Left lobe of liver (tissue), 2 donors: Measurements from ENCODE around the gene THYN1. TPM values are rescaled to one million over a fixed set of nuclear protein-coding genes. Genes with fewer than 3 reads are reported as not detected.
A peak's percentile ranks its signal among the peaks of the same experiment; 100 is the strongest.

Experiments used
- ATAC-seq: fragments of 200-7000 bp; cut with Tn5 transposase; one replicate; pipeline ENCODE4 v1.9.1; 2020; ENCODE audit warnings: mild to moderate bottlenecking, moderate library complexity
- DNase-seq: peaks from one replicate; pipeline ENCODE4 v3.0.0-alpha.2; 2020; ENCODE audit warnings: low spot score
- total RNA-seq: library from RNA; stranded (reverse); gene quantifications from one replicate; pipeline ENCODE4 v1.2.1, GENCODE V29; 2021
- donor health status: DM: no; HTN: no; CAD: no; lungs with moderate emphysema.
- donor health status: DM: no; HTN: yes; CAD: no.

Gene THYN1
- total RNA-seq, 1 donor from 2014 or later = 21.1 TPM

DNA sequence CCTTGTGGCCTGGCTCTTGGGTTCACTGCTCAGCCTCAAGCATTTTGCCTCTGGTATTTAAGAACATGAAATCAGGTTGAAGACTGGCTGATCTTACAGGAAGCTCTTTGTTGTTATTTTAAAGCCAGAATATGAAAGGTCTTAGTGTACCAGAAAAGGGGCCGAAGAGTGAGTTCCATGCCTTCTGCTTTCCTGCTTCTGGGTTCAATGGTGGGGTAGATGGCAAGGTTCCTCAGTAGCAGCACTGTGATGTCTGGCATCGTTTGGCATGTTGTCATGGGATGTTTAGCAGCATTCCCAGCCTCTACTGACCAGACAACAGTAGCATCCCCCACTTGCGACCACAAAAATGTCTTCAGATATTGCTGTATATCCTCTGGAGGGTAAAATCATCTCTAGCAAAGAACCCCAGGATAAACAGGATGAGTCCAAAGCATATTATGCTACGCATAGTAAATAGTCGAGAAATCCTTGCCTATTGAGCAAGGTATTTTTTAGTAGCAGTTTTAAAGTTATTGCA is 26.3 kb downstream of the THYN1 start:
- ATAC-seq = no peak
- no peak for DNase-seq

- peak; percentile 92 for DNase-seq
- peak; percentile 75 for ATAC-seq
These were observed 28.2 kb downstream of the THYN1 start for GRCh38 chr11:134224710-134225664.

DNA sequence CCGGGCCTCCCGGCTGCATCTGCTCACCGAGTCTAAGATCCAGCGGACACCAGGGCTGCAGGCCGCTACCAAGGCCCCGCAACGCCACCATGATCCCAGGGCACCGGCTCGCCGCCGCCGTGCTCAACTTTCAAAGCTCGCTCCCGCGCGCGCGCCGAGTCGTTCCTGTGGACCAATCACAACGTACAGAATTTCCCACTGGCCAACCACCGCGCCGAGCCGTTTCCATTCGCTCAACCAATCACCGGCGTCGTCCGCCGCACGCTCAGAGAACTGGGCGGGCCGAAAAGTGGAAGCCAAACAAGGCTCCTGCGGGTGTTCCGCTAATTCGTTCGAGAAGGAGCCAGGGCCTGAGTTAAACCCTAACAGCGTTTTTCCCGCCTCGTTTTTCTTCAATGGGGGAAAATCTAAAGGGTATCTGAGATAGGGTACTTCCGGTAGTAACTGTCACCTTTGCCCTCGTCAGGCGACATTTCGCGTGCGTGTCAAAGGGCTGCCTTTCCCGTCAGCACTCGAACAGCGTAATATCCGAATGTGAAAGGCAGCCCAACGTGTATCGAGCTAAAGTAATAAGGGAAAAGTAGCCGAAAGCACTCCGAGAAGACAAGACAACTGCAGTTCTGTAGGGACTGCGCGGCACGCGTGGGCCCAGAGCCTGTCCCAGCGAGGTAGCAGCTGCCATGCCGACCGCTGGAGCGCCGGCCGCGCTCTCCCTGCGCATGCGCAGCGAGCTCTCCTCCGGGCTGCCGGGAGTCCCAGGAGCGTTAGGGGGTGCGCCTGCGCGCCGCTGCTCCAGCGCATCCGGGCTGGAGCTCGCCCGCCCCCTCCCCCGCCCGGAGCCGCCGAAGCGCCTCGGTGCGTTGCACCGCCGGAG is 29.1 kb downstream of the THYN1 start, which contains the start of the genes NCAPD3 and VPS26B:
NCAPD3 (minus strand) TSS at position 132 of the 874 bp plus-strand sequence; CDS start at position 91, 41 bp downstream.
VPS26B (plus strand) TSS at position 836 of the 874 bp plus-strand sequence. CDS start 452 bp downstream, outside the sequence.
- ATAC-seq (peak; percentile 85), DNase-seq (peak; percentile 97)

- DNase-seq (no peak), ATAC-seq (no peak)
These were observed 30.0 kb downstream of the THYN1 start for GRCh38 chr11:134223121-134223520.

GRCh38 chr11:134216816-134217215 is 36.3 kb downstream of the THYN1 start:
- DNase-seq (no peak), ATAC-seq (no peak)

DNA sequence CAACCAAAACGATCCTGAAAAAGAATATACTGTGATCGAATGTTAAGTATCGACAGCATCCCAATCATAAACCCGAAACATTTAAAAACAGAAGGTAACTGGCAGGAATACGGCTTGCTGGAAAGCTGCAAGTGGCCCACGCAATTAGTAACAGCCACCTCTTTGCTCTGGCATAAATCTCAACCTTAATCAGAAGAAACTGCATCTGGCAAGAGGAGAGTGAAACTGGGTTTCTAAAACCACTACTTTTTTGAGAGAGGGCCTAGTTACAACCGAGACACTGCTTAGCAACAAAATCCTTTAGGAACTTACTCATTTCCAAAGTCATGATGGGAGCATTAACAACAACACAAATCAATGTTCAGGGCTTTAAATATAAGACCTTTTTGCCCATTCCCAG is 37.3 kb downstream of the THYN1 start:
- DNase-seq = no peak
- no peak for ATAC-seq

DNA sequence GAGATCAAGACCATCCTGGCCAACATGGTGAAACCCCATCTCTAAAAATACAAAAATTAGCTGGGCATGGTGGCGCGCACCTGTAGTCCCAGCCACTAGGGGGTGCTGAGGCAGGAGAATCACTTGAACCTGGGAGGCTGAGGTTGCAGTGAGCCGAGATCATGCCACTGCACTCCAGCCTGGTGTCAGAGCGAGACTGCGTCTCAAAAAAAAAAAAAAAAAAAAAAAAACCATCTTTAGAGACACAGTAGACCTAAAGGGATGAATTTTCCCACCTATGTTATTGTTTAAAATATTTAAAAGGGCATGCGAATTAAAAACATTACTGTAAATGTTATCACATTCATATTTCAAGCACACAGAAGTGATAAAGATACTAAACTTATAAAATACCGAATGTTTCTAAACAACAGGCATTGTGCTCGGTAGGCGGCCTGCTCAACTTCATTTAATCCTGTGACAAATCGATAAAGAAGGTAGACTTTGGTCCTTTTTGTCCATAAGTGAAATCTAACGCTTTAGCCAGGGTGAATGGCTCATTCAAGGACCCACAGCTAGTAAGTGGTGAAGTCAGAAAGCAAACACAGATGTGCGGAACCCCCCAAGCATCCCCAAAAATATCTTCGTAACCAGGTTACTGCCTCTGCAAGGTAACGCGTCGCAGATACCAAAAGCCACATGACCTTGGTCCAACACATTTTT is 45.5 kb downstream of the THYN1 start:
- ATAC-seq (peak; percentile 60), DNase-seq (no peak)

- ATAC-seq (no peak), DNase-seq (no peak)
These were observed 47.0 kb downstream of the THYN1 start for GRCh38 chr11:134206185-134206584.

- no peak for DNase-seq
- no peak for ATAC-seq
These were observed 47.4 kb downstream of the THYN1 start for GRCh38 chr11:134205729-134206128.

GRCh38 chr11:134202661-134203060 is 50.5 kb downstream of the THYN1 start:
- ATAC-seq = no peak

GRCh38 chr11:134200688-134201087 is 52.5 kb downstream of the THYN1 start:
- DNase-seq = no peak
- no peak for ATAC-seq

More at GRCh38 chr11:134202661-134203060, 50.5 kb downstream of the THYN1 start:
- DNase-seq = no peak

- no peak for DNase-seq
- ATAC-seq = no peak
These were observed 53.6 kb downstream of the THYN1 start for GRCh38 chr11:134199531-134199930.

Other genes starting within 250 kb of the THYN1 start
- gene JAM3, start 184.3 kb downstream of the THYN1 start, total RNA-seq = 0.75 TPM
- gene NCAPD3, start 29.4 kb downstream of the THYN1 start, total RNA-seq = 21.7 TPM
- 36.4 TPM for gene VPS26B, start 28.7 kb downstream of the THYN1 start, total RNA-seq
- gene ACAD8, start 216 bp upstream of the THYN1 start, total RNA-seq = 25.7 TPM
- 0.10 TPM for gene GLB1L3, start 23.0 kb upstream of the THYN1 start, total RNA-seq
- gene GLB1L2, start 78.6 kb upstream of the THYN1 start, total RNA-seq = 0.48 TPM
- 5.4 TPM for gene B3GAT1, start 158.9 kb upstream of the THYN1 start, total RNA-seq